ENCODE results near the gene VPS52.

GRCh38 chr6:33289784-33290315 lies 18.2 kb upstream of the VPS52 start:
- TF ChIP-seq CTCF (IDR thresholded peaks at IDR 0.05), result no peak
- no peak for TF ChIP-seq EZH2 (IDR thresholded peaks at IDR 0.05; ENCODE audit: borderline replicate concordance, insufficient read depth, low read depth, low read length, poor library complexity, severe bottlenecking)

Measured in B cell (primary cell).